Keratinocyte (primary cell): ENCODE data around the gene ACSM3.
"Not testable (repeated sequence)": the region's sequence is repeated elsewhere in the genome, so short reads cannot be mapped to it uniquely, and the experiment has no call there.

Experiments used
- CTCF ChIP-seq, 3 experiments: IDR thresholded peaks in 1 of 3; conservative IDR thresholded peaks in 1 of 3; optimal IDR thresholded peaks in 1 of 3; 2 replicates in 2 of 3; 3 replicates in 1 of 3; pipeline versions ENCODE3 to v1.5.1; 2011; ENCODE audit warnings: low read length in 3 of 3, mild to moderate bottlenecking in 3 of 3, moderate library complexity in 2 of 3, control low read depth in 1 of 3, inconsistent platforms in 1 of 3; ENCODE audit not compliant: insufficient read depth in 2 of 3; ENCODE audit errors: extremely low read depth in 1 of 3
- EZH2 ChIP-seq: IDR thresholded peaks from one replicate; pipeline ENCODE4 v1.6.1; 2012; ENCODE audit warnings: inconsistent platforms, mild to moderate bottlenecking, low read length, moderate library complexity

DNA sequence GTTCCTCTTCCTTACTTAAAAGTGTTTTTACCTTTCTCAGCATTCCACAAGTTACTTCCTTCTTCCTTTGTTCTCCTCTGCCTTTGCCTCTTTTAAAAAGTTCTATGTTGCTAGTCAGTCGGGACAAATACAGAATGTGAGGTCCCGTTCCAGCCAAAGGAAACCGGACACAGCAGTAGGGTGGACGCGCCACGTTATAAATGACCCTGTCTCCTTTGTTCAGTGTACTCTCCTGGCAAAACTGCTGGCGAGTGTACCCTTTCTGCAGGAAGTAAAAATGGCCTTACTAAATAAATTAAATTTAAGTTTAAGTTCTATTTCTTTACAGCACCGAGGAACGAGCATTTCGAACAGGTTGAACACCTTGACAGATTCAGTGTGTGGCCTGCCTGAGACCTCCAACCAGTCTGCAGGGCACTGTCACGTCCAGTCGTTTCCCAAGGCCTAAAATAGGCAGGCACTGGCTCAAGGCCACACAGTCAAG lies 41.9 kb downstream of the ACSM3 start:
- TF ChIP-seq CTCF (optimal IDR thresholded peaks at IDR 0.05 in 1 of 3, IDR thresholded peaks at IDR 0.05 in 1 of 3, conservative IDR thresholded peaks at IDR 0.05 in 1 of 3; ENCODE audit: extremely low read depth in 1 of 3, insufficient read depth in 2 of 3, low read length in 3 of 3); EZH2: not testable (repeated sequence)
